Measurements from ENCODE around the gene PSG5.

The PSG5 gene

DNA sequence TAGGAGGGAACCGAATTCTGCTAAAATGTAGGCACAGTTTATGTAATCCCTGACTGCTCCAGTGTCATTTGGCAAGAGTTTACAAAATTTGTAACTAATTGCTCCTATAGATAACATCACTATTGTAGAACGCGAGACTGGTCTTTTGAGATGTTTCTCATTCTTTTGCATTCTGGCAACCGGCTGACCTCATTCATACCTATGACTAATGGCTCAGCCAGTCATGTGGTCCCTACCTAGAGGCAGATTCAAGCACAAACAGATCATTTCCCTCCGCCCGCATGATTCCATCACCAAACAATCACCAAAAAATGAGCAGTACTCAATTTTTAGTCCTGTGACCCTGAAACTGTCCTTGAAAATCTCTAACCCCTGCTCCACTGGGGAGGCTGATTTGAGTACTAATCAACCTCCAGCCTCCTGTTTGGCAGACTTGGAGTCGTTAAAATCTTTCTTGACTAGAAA lies 15.0 kb upstream of the PSG5 start (continued):
- TF ChIP-seq, protein P1, sequence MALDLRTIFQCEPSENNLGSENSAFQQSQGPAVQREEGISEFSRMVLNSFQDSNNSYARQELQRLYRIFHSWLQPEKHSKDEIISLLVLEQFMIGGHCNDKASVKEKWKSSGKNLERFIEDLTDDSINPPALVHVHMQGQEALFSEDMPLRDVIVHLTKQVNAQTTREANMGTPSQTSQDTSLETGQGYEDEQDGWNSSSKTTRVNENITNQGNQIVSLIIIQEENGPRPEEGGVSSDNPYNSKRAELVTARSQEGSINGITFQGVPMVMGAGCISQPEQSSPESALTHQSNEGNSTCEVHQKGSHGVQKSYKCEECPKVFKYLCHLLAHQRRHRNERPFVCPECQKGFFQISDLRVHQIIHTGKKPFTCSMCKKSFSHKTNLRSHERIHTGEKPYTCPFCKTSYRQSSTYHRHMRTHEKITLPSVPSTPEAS (tag by site-specific recombination; IDR thresholded peaks at IDR 0.05) = peak; percentile 92
- TF ChIP-seq ZNF600 (tag by site-specific recombination; IDR thresholded peaks at IDR 0.05) = peak; percentile 92
- peak; percentile 94 for TF ChIP-seq ZBTB21 (tag by site-specific recombination; IDR thresholded peaks at IDR 0.05)
- TF ChIP-seq, protein P2, sequence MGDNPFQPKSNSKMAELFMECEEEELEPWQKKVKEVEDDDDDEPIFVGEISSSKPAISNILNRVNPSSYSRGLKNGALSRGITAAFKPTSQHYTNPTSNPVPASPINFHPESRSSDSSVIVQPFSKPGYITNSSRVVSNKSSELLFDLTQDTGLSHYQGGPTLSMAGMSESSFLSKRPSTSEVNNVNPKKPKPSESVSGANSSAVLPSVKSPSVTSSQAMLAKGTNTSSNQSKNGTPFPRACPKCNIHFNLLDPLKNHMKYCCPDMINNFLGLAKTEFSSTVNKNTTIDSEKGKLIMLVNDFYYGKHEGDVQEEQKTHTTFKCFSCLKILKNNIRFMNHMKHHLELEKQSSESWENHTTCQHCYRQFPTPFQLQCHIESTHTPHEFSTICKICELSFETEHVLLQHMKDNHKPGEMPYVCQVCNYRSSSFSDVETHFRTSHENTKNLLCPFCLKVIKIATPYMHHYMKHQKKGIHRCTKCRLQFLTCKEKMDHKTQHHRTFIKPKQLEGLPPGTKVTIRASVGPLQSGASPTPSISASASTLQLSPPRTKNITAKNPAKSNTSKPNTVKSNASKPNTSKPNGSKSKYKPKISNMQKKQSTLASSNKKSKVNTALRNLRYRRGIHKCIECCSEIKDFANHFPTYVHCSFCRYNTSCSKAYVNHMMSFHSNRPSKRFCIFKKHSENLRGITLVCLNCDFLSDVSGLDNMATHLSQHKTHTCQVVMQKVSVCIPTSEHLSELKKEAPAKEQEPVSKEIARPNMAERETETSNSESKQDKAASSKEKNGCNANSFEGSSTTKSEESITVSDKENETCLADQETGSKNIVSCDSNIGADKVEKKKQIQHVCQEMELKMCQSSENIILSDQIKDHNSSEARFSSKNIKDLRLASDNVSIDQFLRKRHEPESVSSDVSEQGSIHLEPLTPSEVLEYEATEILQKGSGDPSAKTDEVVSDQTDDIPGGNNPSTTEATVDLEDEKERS (tag by site-specific recombination; IDR thresholded peaks at IDR 0.05) = peak; percentile 36; the same call in 1 of the 2 replicates
- TF ChIP-seq MYNN (tag by site-specific recombination; IDR thresholded peaks at IDR 0.05; ENCODE audit: borderline replicate concordance) = peak; percentile 11; the same call in 1 of the 2 replicates
- TF ChIP-seq KLF10 (tag by site-specific recombination; IDR thresholded peaks at IDR 0.05) = peak; percentile 76; the same call in 1 of the 2 replicates
- 0 out of 2 replicates have a peak, but pooled peaks have one; percentile 60 for TF ChIP-seq ZNF174 (tag by site-specific recombination; IDR thresholded peaks at IDR 0.05)
- peak; percentile 86; the same call in 1 of the 2 replicates for TF ChIP-seq ZNF558 (tag by site-specific recombination; IDR thresholded peaks at IDR 0.05)
- peak; percentile 87 for TF ChIP-seq SP7 (tag by site-specific recombination; IDR thresholded peaks at IDR 0.05)
- TF ChIP-seq, protein P3, sequence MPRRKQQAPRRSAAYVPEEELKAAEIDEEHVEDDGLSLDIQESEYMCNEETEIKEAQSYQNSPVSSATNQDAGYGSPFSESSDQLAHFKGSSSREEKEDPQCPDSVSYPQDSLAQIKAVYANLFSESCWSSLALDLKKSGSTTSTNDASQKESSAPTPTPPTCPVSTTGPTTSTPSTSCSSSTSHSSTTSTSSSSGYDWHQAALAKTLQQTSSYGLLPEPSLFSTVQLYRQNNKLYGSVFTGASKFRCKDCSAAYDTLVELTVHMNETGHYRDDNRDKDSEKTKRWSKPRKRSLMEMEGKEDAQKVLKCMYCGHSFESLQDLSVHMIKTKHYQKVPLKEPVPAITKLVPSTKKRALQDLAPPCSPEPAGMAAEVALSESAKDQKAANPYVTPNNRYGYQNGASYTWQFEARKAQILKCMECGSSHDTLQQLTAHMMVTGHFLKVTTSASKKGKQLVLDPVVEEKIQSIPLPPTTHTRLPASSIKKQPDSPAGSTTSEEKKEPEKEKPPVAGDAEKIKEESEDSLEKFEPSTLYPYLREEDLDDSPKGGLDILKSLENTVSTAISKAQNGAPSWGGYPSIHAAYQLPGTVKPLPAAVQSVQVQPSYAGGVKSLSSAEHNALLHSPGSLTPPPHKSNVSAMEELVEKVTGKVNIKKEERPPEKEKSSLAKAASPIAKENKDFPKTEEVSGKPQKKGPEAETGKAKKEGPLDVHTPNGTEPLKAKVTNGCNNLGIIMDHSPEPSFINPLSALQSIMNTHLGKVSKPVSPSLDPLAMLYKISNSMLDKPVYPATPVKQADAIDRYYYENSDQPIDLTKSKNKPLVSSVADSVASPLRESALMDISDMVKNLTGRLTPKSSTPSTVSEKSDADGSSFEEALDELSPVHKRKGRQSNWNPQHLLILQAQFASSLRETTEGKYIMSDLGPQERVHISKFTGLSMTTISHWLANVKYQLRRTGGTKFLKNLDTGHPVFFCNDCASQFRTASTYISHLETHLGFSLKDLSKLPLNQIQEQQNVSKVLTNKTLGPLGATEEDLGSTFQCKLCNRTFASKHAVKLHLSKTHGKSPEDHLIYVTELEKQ (tag by site-specific recombination; IDR thresholded peaks at IDR 0.05; ENCODE audit: borderline replicate concordance) = peak; percentile 66
- peak; percentile 66 for TF ChIP-seq SP3 (tag by site-specific recombination; IDR thresholded peaks at IDR 0.05)
- TF ChIP-seq, protein P4, sequence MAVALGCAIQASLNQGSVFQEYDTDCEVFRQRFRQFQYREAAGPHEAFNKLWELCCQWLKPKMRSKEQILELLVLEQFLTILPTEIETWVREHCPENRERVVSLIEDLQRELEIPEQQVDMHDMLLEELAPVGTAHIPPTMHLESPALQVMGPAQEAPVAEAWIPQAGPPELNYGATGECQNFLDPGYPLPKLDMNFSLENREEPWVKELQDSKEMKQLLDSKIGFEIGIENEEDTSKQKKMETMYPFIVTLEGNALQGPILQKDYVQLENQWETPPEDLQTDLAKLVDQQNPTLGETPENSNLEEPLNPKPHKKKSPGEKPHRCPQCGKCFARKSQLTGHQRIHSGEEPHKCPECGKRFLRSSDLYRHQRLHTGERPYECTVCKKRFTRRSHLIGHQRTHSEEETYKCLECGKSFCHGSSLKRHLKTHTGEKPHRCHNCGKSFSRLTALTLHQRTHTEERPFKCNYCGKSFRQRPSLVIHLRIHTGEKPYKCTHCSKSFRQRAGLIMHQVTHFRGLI (tag by site-specific recombination; IDR thresholded peaks at IDR 0.05) = peak; percentile 39; the same call in 1 of the 2 replicates
- TF ChIP-seq ZBTB17 (tag by site-specific recombination; IDR thresholded peaks at IDR 0.05) = peak; percentile 94
- TF ChIP-seq ZFP37 (tag by site-specific recombination; IDR thresholded peaks at IDR 0.05) = 0 out of 2 replicates have a peak, but pooled peaks have one; percentile 14
- peak; percentile 30; the same call in 1 of the 2 replicates for TF ChIP-seq KLF1 (tag by site-specific recombination; IDR thresholded peaks at IDR 0.05)
- TF ChIP-seq ZNF324 (tag by site-specific recombination; IDR thresholded peaks at IDR 0.05) = 0 out of 2 replicates have a peak, but pooled peaks have one; percentile 74
- TF ChIP-seq ZNF654 (tag by site-specific recombination; IDR thresholded peaks at IDR 0.05; ENCODE audit: low read depth) = peak; percentile 2; the same call in 1 of the 2 replicates
- TF ChIP-seq ZNF394 (tag by site-specific recombination; IDR thresholded peaks at IDR 0.05; ENCODE audit: borderline replicate concordance) = peak; percentile 72; the same call in 1 of the 2 replicates
- TF ChIP-seq ZSCAN23 (tag by site-specific recombination; IDR thresholded peaks at IDR 0.05) = 0 out of 2 replicates have a peak, but pooled peaks have one; percentile 53
- TF ChIP-seq FEZF1 (tag by site-specific recombination; IDR thresholded peaks at IDR 0.05) = peak; percentile 96
- peak; percentile 95 for TF ChIP-seq ZNF24 (tag by site-specific recombination; IDR thresholded peaks at IDR 0.05)
- TF ChIP-seq ZFP69B (tag by site-specific recombination; IDR thresholded peaks at IDR 0.05) = peak; percentile 94
- peak; percentile 92 for TF ChIP-seq ZEB2 (tag by site-specific recombination; IDR thresholded peaks at IDR 0.05)
- peak; percentile 65 for TF ChIP-seq ZNF335 (tag by site-specific recombination; conservative IDR thresholded peaks at IDR 0.05)
- TF ChIP-seq, protein P5, sequence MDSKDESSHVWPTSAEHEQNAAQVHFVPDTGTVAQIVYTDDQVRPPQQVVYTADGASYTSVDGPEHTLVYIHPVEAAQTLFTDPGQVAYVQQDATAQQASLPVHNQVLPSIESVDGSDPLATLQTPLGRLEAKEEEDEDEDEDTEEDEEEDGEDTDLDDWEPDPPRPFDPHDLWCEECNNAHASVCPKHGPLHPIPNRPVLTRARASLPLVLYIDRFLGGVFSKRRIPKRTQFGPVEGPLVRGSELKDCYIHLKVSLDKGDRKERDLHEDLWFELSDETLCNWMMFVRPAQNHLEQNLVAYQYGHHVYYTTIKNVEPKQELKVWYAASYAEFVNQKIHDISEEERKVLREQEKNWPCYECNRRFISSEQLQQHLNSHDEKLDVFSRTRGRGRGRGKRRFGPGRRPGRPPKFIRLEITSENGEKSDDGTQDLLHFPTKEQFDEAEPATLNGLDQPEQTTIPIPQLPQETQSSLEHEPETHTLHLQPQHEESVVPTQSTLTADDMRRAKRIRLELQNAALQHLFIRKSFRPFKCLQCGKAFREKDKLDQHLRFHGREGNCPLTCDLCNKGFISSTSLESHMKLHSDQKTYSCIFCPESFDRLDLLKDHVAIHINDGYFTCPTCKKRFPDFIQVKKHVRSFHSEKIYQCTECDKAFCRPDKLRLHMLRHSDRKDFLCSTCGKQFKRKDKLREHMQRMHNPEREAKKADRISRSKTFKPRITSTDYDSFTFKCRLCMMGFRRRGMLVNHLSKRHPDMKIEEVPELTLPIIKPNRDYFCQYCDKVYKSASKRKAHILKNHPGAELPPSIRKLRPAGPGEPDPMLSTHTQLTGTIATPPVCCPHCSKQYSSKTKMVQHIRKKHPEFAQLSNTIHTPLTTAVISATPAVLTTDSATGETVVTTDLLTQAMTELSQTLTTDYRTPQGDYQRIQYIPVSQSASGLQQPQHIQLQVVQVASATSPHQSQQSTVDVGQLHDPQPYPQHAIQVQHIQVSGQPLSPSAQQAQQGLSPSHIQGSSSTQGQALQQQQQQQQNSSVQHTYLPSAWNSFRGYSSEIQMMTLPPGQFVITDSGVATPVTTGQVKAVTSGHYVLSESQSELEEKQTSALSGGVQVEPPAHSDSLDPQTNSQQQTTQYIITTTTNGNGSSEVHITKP (tag by site-specific recombination; IDR thresholded peaks at IDR 0.05) = peak; percentile 76
